Measurements from ENCODE around the gene CPO.

DNA sequence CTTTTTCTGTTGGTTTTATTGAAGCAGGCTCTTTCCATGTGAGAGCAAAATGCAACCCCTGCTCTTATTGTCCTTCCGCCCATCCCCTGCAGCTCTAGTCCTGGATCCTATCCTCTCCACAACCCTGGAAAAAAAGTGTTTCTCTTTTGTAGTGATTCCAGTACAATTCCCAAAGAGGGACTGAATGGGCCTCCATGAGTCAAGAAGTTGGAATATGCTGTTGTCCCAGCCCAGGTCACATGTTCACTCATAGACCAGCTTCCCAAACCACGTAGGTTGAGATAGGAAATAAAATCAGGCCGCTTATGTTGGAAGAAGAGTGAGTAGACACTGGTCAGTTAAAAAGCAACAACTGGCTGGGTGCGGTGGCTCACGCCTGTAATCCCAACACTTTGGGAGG is 39.4 kb downstream of the CPO start:
- TF ChIP-seq POLR2AphosphoS5 (IDR thresholded peaks at IDR 0.05; ENCODE audit: borderline replicate concordance, low read depth, low read length) (no peak), EZH2 (IDR thresholded peaks at IDR 0.05) (no peak)

All from SK-N-MC (cell line).